Cortex of kidney (tissue), 1 donor: ENCODE results near the gene DYRK3.

Experiments
- DNase-seq: peaks from one replicate; lab custom pipeline; 2025; lab: John Stamatoyannopoulos, UW

The DYRK3 gene

GRCh38 chr1:206661161-206661820 is 26.0 kb downstream of the DYRK3 start:
- no peak for DNase-seq

GRCh38 chr1:206662396-206663092 is 27.2 kb downstream of the DYRK3 start:
- no peak for DNase-seq

- DNase-seq, result no peak
These were observed 28.0 kb downstream of the DYRK3 start for GRCh38 chr1:206663362-206663761.

- DNase-seq, result no peak
These were observed 28.7 kb downstream of the DYRK3 start for GRCh38 chr1:206663832-206664652.

- DNase-seq, result no peak
These were observed 29.4 kb downstream of the DYRK3 start for GRCh38 chr1:206664740-206665139.

- DNase-seq, result no peak
These were observed 30.8 kb downstream of the DYRK3 start for GRCh38 chr1:206666031-206666561.

GRCh38 chr1:206666954-206667665 is 31.8 kb downstream of the DYRK3 start:
- DNase-seq, result no peak

GRCh38 chr1:206668351-206668750 is 33.0 kb downstream of the DYRK3 start:
- DNase-seq, result no peak

- DNase-seq, result no peak
These were observed 33.6 kb downstream of the DYRK3 start for GRCh38 chr1:206668874-206669410.

- DNase-seq, result no peak
These were observed 36.8 kb downstream of the DYRK3 start for GRCh38 chr1:206672011-206672688.

- no peak for DNase-seq
These were observed 37.8 kb downstream of the DYRK3 start for GRCh38 chr1:206672844-206673758.

- DNase-seq, result no peak
These were observed 38.9 kb downstream of the DYRK3 start for GRCh38 chr1:206674236-206674635.

- DNase-seq, result no peak
These were observed 39.4 kb downstream of the DYRK3 start for GRCh38 chr1:206674745-206675175.

GRCh38 chr1:206676499-206676898 is 41.2 kb downstream of the DYRK3 start:
- DNase-seq, result no peak

- DNase-seq, result no peak
These were observed 43.2 kb downstream of the DYRK3 start for GRCh38 chr1:206678490-206678889.

GRCh38 chr1:206679738-206680211 is 44.4 kb downstream of the DYRK3 start:
- no peak for DNase-seq

GRCh38 chr1:206680279-206680678 is 44.9 kb downstream of the DYRK3 start:
- DNase-seq, result no peak

GRCh38 chr1:206681359-206681758 is 46.0 kb downstream of the DYRK3 start:
- no peak for DNase-seq

- no peak for DNase-seq
These were observed 46.8 kb downstream of the DYRK3 start for GRCh38 chr1:206682111-206682510.

GRCh38 chr1:206683313-206683712 is 48.0 kb downstream of the DYRK3 start:
- DNase-seq, result no peak
